ENCODE data around the gene ZBTB40. TPM values are rescaled to one million over a fixed set of nuclear protein-coding genes. Genes with fewer than 3 reads are reported as not detected.
A peak's percentile ranks its signal among the peaks of the same experiment; 100 is the strongest.

ZBTB40 gene
- total and polyA plus RNA-seq, 2 of the 13 experiments (the other 11 are each of a cell fraction or from before 2014, with no cell fraction given) = 8.8 to 16.5 TPM

DNA sequence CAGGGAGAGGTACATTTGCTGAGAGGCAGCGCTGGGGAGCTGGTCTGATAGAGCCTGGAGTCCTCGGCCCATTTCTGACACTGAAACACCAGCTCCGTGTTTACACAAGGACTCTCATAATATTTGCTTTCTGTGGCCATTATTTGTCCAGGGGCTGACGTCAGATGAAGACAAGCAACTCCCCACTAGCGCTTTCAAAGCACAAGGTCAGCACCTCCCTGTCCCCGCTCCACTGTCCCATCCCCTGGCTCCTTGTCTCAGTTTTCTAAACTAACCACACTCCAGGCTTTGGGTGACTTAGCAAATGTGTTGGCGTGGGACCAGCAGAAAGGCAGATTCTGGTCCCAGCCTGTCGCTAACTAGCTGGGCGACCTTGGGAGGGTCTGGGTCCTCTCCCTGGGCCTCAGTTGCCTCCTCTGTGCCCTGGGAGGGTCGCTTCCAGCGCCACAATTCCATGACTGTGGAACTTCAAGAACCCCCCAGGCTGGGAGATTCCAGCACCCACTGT, 37.4 kb upstream of the ZBTB40 start (continued):
- TF ChIP-seq ZNF256 (CRISPR knock-in tag; conservative IDR thresholded peaks at IDR 0.05) (0 out of 2 replicates have a peak, but pooled peaks have one; percentile 48), TEAD2 (CRISPR knock-in tag; IDR thresholded peaks at IDR 0.05) (no peak), FOSL1 (CRISPR knock-in tag; IDR thresholded peaks at IDR 0.05; ENCODE audit: borderline replicate concordance) (no peak; the same call in 1 of the 2 replicates), HNRNPK (IDR thresholded peaks at IDR 0.05; ENCODE audit: low read depth, low read length, poor library complexity, severe bottlenecking) (no peak), ZBTB3 (CRISPR knock-in tag; IDR thresholded peaks at IDR 0.05; ENCODE audit: borderline replicate concordance, low read depth) (no peak), TBX3 (IDR thresholded peaks at IDR 0.05; ENCODE audit: borderline replicate concordance) (peak; percentile 90), SNAI1 (CRISPR knock-in tag; IDR thresholded peaks at IDR 0.05; ENCODE audit: borderline replicate concordance) (no peak), FOXO1 (CRISPR knock-in tag; IDR thresholded peaks at IDR 0.05) (peak; percentile 84; the same call in 1 of the 2 replicates), CCAR2 (optimal IDR thresholded peaks at IDR 0.05; ENCODE audit: low read depth, low read length) (no peak), ZC3H4 (CRISPR knock-in tag; IDR thresholded peaks at IDR 0.05; ENCODE audit: borderline replicate concordance) (no peak), NR2F6 (IDR thresholded peaks at IDR 0.05) (peak; percentile 87), NR2F6 (CRISPR knock-in tag; IDR thresholded peaks at IDR 0.05) (peak; percentile 82), MEF2D (CRISPR knock-in tag; IDR thresholded peaks at IDR 0.05) (no peak), ZNF556 (CRISPR knock-in tag; IDR thresholded peaks at IDR 0.05; ENCODE audit: borderline replicate concordance) (peak; percentile 57; the same call in 1 of the 2 replicates), SRSF1 (optimal IDR thresholded peaks at IDR 0.05; ENCODE audit: low read depth, low read length) (no peak), HMG20B (CRISPR knock-in tag; conservative IDR thresholded peaks at IDR 0.05) (peak; percentile 83), BORCS8-MEF2B (CRISPR knock-in tag; IDR thresholded peaks at IDR 0.05) (no peak), TOE1 (CRISPR knock-in tag; IDR thresholded peaks at IDR 0.05) (no peak), AKNA (CRISPR knock-in tag; IDR thresholded peaks at IDR 0.05; ENCODE audit: borderline replicate concordance) (no peak), ELF3 (CRISPR knock-in tag; IDR thresholded peaks at IDR 0.05) (peak; percentile 51; the same call in 1 of the 2 replicates), ATF6 (CRISPR knock-in tag; conservative IDR thresholded peaks at IDR 0.05) (no peak)
- TF ChIP-seq, protein P1, sequence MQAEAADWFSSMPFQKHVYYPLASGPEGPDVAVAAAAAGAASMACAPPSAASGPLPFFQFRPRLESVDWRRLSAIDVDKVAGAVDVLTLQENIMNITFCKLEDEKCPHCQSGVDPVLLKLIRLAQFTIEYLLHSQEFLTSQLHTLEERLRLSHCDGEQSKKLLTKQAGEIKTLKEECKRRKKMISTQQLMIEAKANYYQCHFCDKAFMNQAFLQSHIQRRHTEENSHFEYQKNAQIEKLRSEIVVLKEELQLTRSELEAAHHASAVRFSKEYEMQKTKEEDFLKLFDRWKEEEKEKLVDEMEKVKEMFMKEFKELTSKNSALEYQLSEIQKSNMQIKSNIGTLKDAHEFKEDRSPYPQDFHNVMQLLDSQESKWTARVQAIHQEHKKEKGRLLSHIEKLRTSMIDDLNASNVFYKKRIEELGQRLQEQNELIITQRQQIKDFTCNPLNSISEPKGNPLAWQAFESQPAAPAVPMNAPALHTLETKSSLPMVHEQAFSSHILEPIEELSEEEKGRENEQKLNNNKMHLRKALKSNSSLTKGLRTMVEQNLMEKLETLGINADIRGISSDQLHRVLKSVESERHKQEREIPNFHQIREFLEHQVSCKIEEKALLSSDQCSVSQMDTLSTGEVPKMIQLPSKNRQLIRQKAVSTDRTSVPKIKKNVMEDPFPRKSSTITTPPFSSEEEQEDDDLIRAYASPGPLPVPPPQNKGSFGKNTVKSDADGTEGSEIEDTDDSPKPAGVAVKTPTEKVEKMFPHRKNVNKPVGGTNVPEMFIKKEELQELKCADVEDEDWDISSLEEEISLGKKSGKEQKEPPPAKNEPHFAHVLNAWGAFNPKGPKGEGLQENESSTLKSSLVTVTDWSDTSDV (CRISPR knock-in tag; IDR thresholded peaks at IDR 0.05) = no peak

Measured in HepG2 (cell line).